NCI-H524 (cell line): Measurements from ENCODE around the gene ZER1.
A peak's percentile ranks its signal among the peaks of the same experiment; 100 is the strongest.

Experiments
- DNase-seq, 2 experiments: peaks; one replicate each; lab custom pipeline; 2025; lab: John Stamatoyannopoulos, UW

Gene ZER1

DNA sequence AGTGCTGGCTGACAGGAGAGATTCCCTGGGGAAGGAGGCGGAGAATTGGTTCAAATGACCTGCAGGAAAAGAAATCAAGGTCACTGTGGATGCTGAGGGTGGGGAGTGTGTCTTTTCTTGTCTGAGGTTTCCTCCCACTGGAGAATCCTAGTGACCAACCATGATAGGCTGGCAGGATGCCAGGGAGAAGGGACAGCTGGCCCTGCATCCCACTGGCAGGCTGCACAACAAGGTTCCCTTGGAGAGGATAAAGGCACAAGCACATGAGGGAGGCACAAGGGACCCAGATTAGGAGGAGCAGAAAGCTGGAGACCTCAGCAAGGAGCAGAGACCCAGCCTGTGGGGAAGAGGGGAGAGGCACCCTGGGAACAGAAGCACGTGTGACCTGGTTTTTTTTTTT lies 36.4 kb downstream of the ZER1 start:
- DNase-seq = peak in 1 of 2 experiments; percentile 45

DNA sequence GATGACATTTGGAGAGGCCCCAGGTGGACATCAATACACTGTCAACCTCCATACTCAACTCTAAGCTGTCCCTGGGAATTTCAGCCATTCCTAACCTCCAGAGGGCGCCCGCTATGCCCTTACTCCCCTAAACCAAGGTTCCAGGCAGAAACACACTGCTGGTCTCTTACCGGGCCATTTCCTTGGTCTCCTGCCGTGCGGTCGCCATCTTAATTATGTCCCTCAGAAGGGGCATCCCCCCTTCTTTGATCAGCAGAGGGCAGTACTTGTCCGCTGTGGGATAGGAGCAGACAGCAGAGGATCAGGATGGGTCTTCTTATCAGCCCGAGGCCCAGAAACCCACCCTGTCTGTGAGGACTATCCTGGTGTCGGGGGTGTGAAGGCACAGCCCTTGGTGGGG lies 38.5 kb downstream of the ZER1 start:
- peak; percentile 97 to 98 for DNase-seq

DNA sequence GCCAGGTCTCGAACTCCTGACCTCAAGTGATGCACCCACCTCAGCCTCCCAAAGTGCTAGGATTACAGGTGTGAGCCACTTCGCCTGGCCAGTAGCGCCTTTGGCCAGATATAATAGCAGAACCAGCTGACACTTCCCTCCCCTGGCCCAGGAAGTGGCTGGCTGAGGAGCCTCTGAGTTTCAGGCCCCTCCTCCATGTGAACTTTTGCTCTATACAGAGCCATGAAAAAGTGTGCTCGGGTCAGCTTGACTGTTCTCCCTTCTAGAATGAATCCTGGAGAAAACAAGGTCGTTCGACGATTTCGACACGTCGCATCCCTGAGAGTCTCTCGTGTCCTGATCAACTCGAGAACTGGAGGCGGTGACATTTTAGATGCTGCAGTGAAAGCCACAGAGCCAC lies 39.2 kb downstream of the ZER1 start:
- DNase-seq = no peak

DNA sequence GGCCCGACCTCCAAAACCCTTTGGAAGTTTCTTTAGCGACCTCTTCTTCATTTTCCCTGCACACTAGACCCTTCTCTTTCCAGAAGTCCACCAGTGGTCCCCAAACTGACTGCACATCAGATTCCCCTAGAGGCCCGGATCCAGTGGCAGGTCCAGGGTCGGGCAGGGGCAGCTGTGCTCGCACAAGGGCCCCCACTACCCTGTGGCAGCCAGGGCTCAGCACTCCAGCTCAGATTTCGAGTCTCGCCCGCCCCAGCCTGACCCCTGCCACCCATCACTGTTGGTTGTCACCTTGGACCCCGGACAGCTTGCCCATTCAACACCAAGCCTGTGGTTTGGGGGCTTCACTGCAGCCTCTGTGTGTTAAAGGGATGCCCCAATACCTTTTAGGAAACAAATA lies 40.0 kb downstream of the ZER1 start:
- DNase-seq = no peak

DNA sequence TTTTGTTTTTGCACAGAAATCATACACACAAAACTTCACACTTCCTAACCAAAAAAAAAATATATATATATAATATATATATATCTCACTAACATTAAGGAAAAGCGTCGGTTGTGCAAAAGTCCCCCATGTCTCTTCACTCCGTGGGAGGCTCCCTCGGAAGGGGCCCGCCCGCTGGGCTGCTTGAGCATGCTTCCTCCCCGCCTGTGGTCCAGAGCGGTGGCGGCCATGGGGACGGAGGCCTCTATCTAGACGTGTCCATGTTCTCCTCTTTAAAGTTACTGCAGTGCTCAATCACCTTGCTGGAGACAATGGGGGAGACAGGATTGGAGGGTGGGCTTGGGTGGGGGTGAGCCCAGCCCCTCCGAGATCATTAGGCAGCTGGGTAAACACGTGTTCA lies 40.6 kb downstream of the ZER1 start:
- no peak for DNase-seq

DNA sequence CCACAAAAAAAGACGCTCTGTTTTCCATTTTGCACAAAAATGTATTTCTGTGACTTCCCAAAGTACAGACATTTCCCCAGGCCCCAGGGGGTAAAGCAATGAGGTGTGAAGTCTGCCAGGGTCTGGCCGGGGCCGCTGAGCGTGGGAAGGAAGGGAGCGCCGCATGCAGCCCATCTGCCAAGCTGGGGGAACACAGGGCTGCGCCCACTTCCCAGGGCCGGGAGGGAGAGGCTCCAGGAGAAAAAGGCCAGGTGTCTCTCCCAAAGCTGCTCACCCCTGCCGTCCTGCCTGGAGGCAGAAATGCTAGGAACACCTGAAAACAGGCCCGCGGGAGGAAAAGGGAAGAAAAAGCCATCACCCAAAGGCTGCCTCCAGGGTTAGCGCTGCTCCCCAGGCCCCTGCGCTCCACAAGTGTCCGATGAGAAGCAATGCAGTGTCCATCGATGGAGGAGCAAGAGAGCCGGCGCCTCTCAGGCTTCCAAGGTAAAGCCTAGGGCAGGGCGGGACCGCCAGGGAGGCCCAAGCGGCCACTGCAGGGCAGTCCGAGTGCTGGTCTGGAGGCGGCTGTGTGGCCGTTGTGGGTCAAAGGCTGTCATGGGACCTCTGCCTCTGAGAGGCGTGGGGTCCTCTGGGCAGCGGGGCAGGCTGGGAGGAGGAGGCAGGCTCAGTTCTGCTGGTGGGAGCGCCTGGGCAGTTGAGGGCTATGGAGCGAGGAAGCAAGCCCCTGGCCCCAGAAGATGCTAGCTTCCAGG lies 41.8 kb downstream of the ZER1 start:
- peak; percentile 29 to 74 for DNase-seq

DNA sequence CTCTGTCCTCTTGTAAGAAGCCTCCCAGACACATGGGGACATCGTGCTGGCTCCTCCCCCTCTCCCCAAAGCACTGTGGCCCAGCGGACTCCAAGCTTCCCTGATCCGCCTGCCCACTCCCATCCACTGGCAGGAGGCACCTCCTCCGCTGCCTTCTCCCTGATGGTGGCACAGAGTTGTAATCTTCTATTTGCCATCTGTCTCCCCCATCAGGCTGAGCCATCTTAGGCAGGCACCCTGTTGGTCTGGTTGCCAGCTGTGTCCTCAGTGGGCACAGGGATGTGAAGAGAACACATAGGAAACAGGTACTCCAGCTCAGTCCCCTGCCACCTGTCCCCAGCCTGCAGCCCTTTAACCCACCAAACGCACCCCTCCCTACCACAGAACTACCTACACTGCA lies 42.4 kb downstream of the ZER1 start:
- DNase-seq = peak; percentile 95 to 98

DNA sequence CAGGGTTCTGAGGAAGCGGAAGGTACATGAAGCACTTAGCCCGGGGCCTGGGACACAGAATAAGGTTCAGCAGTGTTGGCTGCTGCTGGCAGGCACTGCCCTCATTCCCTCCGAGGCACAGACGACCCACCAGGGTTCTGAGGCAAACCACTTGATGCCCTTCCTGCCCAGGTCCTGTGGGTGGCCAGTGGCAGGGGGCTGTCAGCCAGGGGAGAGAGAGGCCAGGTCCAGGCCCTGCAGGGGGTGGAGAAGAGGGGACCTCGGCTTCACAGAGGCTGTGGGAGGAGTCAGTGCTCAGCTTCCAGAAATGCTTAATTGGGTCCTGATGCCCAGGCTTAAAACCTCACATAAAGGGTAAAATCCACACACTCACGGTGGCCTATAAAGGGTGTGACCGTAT lies 43.4 kb downstream of the ZER1 start:
- no peak for DNase-seq

DNA sequence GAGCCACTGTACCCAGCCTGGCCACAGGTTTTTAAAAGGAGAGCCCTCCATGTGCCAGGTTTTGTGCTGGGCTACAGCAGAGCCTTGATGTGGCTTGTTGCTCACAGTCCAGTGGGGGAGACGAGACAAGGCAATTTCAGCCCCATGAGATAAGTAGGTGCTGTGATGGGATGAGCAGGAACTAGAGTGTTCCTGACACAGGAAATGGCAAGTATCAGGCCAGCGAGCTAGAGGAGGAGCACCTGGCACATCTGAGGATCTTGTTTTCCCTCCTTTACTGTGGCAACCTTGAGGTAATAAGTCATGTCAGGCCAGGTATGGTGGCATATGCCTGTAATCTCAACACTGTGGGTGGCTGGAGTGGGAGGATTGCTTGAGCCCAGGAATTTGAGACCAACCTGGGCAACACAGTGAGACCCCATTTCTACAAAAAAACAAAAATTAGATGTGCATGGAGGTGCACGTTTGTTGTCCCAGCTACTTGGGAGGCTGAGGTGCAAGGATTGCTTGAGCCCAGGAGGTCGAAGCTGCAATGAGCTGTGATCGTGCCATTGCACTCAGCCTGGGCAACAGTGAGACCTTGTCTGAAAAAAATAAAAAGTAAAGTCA lies 44.0 kb downstream of the ZER1 start:
- DNase-seq = no peak

DNA sequence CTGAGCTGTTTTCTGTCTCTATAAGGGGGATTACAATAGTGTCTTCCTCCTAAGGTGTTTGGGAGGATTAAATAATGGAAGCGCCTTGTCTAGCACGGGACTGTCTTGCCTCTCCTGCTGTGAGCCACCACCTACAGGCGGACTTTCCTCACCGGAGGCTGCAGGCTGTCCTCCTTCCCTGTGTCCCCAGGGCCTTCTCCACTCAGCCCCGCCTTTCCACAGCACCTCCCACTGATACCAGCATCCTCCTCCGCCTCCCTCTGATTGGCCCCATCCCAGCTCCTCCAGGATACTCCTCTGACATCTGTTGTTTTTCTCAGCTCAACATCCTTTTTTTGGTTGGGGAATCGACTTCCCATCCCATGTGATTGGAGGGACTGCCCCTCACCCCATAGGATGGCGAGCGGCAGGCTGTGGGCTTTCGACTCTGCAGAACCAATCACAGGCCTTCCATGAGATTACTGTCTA lies 46.9 kb downstream of the ZER1 start:
- peak; percentile 99 to 100 for DNase-seq

DNA sequence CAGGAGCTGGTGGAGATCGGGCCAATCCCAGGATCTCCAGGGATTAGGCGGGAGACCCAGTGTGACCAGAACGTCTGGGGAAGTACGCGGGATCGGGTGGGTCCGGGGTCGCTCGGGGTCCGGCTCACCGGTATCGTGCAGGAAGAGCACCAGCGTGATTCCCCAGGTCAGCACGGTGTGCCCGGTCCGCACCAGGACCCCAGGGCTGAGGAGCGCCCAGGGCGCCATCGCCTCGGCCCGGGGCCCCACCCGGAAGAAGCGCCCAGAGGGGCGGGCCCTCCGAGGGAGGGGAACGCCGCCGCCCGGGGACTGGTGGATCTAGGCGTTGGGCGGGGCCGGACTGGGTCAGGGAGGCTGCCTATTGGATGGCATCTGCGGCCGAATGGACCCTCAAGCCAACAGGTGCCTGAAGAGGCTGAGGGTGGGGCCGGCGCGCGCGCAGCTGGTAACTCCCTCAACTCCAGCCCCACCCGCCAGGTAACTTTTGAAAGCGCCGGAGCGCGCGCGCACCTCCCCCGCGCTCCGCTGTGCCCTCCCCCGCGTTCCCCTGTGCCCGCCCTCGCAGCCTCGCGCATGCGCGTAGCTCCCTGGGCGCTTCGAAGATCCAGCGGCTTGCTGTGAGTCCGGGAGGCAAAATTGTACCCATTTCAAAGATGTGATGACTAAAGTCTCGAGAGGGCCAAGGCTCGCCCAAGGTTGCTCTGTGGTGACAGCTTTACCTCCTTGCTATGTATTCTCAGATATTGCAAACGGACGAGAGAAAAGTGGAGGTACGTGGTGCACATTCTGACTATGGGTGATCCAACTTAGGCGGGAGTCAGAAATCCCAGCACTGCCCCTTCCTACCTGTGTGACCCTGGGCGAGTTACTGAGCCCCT lies 47.6 kb downstream of the ZER1 start, which contains the start of gene ZDHHC12:
Gene ZDHHC12 (minus strand): TSS at position 262 of the 878 bp plus-strand sequence. CDS start 34 bp downstream, at position 228.
- DNase-seq = peak; percentile 99

DNA sequence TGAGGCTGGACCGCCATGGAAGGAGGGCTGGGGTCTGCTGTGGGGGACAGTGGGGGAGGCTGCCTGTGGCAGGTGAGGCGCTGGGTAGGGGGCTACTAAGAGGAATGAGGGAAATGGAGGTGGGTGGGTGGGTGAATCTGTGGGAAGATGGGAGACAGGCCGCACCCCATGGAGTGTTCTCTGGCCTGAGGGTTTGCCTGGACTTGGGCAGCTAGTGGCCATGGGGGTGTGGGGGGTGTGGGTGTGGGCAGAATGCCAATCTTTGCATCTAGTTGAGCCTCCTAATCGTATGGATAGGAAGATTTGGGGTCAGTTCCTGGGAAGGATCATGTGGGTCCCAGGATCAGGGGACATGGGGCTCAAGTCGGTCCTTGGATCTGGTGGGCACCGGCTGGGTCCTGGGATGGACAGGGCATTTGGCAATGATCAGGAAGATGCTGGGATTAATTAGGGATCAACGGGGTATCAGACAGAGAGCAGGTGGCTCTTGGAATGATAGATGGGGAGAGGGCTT lies 48.3 kb downstream of the ZER1 start:
- DNase-seq = no peak

DNA sequence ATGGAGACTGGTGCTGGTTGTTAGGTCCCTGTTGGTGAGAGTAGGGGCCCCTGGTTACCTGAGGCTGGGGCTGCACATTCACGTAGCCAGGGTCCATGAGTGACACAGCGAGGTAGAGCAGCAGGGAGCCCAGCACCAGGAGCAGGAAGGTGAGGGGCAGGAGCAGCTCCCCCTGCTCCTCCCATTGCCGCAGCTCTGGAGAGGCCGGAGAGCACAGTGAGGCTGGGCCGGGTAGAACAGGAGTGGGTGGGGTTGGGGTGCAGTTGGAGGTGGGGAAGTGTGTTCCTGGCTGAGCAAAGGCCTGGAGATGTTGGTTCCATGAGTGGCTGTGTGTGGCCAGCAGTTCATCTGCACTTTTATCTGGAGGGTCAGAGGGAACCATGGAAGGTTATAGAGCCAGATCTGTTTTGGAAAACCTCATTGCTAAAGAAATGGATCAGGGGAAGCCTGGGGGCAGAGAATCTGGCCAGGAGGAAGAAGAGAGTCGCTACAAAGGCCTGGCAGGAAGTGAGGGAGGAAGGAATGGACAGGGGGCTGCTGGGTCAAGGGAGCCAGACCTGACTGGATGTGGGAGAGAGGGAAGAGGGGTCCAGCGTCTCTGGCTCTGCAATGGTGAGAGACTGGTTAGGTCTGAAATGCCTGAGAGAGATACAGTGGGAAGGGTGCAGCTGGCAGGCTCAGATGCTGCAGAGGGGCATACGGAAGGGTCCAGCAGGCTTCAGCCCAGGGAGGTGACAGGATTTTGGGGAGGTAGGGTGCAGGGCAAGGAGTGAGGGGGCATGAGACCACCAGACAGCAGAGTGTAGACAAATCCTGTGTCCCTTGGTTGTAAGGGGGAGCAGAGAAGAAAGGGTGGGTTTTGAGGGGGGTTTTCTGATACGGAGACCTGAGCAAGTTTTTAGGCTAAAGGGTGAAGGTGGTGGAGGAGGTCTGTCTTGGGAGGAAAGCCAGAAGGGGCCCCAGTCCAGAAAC lies 49.1 kb downstream of the ZER1 start:
- DNase-seq = no peak

DNA sequence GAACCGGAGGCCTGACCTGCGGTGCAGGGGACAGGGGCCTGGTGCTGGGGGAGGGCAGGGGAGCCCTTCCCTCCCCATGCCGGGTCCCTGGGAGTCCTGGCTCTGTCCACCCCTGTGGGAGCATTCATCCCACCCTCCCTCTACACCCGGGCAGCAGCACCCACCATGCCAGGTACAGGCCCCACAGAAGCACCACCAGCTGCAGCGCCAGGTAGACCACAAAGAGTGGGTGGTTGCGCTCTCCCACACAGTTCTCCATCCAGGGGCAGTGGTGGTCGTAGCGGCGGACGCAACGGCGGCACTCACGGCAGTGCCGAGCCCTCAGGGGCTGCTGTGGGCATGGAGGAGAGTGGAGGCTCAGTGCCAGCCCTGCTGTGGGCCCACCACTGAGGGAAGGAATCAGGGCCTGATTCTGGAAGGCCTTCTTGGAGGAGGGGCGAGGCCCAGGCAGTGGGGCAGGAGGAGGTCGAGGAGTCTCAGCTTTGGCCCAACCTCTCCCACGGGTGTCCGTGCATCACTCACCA lies 50.2 kb downstream of the ZER1 start:
- no peak for DNase-seq

DNA sequence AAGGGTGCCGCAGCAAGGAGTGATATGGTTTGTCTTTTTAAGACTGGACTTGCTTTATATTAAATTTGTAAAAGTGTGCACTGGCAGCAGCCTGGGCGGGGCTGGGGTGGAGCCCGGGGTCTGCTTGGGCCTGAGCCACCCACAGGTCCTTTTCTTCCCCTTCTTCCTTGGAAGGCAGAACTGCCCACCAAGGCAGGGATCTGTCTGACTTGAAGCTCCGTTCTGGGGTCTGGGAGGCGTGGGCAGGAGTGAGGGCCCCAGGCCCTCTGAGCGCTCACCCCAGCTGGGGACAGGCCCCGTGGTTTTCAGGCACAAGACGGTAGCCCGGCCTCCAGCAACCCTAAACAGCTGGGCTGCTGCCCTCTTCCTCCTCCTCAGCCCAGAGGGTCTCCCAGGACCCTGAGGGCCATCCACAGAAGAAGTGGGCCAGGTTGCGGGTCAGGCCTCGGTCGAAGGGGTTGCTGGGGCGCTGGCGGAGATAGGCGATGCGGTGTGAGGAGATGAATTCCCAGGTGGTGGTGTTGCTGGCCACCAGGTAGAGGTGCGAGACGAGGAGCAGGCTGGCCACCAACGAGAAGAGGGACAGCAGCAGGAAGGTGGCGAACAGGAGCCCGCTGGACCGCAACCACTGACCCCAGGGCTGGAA lies 50.8 kb downstream of the ZER1 start:
- DNase-seq = no peak

DNA sequence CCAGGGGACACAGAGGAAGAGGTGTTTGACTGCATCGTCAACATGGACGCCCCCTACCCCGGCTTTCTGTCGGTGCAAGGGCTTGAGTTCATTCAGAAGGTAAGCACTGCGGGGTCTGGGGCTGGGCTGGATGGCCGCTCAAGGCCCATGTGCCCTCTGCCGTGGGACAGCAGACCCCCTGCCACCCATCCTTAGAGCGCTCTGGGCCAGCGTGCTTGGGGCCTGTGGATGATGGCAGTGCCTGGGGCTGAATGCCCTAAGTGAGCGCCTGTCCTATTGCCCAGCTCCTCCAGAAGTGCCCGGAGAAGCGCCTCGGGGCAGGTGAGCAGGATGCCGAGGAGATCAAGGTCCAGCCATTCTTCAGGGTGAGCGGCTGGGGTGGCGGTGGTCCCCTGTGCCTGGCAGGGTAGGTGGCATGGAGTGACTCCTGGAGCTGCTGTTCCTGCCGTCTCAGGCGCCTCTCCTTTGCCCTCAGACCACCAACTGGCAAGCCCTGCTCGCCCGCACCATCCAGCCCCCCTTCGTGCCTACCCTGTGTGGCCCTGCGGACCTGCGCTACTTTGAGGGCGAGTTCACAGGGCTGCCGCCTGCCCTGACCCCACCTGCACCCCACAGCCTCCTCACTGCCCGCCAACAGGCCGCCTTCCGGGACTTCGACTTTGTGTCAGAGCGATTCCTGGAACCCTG lies 51.7 kb downstream of the ZER1 start:
- DNase-seq = no peak

DNA sequence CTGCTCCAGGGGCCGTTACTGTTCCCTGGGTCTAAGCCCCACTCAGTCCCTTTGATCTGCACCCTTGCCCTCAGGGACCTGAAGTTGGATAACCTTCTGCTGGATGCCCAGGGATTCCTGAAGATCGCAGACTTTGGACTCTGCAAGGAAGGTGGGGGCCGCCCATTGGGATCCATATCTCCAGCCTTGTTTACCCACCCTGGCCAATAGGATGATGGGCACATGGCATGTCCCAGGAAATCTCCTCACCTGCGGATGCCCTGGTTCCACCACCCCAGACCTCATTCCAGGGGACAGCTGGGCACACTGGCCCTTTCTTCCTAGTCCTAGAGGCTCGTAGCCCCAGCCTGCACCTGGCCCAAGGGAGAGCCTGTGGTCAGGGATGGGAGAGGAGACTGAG lies 53.3 kb downstream of the ZER1 start:
- no peak for DNase-seq

DNA sequence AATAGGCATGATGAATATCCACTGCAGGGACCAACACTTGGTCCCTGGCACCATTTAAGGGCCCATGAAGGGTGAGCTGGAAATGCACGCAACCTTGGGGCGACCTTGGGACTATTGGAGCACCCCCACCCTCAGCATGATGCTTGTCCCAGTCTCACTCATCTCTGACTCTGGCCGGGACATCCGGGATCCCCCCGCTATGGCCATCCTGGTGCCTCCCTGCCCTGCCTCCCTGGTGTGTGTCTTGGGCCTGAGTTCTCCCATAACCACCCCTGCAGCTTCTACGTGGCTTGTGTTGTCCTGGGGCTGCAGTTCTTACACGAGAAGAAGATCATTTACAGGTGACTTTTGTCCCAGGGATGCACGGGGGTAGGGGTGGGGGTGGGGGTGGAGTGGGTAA lies 53.7 kb downstream of the ZER1 start:
- DNase-seq = no peak

DNA sequence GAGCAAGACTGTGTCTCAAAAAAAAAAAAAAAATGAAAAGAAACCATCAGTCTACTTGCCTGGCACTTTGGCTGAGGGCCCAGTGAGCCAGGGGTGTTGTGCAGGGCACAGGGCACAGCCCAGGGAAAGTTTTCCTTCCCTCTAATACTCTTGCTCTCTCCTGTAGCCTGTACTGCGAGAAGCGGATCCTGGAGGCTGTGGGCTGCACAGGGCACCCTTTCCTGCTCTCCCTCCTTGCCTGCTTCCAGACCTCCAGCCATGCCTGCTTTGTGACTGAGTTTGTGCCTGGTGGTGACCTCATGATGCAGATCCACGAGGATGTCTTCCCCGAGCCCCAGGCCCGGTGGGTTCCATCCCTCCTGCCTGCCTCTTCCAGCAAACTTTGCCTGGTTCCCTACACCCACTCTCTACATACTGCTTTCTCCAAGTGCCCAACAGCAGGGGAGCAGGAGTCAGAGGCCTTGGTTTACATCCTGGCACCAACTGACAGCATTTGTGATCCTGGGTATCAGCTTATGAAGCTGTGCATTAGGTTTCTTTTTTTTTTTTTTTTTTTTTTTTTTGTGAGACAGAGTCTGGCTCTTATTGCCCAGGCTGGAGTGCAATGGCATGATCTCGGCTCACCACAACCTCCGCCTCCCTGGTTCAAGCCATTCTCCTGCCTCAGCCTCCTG lies 55.0 kb downstream of the ZER1 start:
- no peak for DNase-seq
